GM12875 (cell line): ENCODE data around the gene MTCH1.

Experiments used
- H3K4me3 ChIP-seq: one replicate; pipeline ENCODE4 v1.5.1; 2011; ENCODE audit warnings: low read depth, low read length, control low read depth
- TF ChIP-seq, protein P1 (sequence below): IDR thresholded peaks from 2 replicates; pipeline ENCODE4 v1.5.1; 2011; ENCODE audit warnings: low read depth, mild to moderate bottlenecking, control low read depth, inconsistent platforms, low read length, moderate library complexity, borderline replicate concordance; ENCODE audit not compliant: insufficient read depth

The MTCH1 gene

GRCh38 chr6:36970892-36971842 is 14.8 kb downstream of the MTCH1 start:
- TF ChIP-seq, protein P1, sequence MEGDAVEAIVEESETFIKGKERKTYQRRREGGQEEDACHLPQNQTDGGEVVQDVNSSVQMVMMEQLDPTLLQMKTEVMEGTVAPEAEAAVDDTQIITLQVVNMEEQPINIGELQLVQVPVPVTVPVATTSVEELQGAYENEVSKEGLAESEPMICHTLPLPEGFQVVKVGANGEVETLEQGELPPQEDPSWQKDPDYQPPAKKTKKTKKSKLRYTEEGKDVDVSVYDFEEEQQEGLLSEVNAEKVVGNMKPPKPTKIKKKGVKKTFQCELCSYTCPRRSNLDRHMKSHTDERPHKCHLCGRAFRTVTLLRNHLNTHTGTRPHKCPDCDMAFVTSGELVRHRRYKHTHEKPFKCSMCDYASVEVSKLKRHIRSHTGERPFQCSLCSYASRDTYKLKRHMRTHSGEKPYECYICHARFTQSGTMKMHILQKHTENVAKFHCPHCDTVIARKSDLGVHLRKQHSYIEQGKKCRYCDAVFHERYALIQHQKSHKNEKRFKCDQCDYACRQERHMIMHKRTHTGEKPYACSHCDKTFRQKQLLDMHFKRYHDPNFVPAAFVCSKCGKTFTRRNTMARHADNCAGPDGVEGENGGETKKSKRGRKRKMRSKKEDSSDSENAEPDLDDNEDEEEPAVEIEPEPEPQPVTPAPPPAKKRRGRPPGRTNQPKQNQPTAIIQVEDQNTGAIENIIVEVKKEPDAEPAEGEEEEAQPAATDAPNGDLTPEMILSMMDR, result no peak
- no peak overlapping the region for H3K4me3 ChIP-seq

DNA sequence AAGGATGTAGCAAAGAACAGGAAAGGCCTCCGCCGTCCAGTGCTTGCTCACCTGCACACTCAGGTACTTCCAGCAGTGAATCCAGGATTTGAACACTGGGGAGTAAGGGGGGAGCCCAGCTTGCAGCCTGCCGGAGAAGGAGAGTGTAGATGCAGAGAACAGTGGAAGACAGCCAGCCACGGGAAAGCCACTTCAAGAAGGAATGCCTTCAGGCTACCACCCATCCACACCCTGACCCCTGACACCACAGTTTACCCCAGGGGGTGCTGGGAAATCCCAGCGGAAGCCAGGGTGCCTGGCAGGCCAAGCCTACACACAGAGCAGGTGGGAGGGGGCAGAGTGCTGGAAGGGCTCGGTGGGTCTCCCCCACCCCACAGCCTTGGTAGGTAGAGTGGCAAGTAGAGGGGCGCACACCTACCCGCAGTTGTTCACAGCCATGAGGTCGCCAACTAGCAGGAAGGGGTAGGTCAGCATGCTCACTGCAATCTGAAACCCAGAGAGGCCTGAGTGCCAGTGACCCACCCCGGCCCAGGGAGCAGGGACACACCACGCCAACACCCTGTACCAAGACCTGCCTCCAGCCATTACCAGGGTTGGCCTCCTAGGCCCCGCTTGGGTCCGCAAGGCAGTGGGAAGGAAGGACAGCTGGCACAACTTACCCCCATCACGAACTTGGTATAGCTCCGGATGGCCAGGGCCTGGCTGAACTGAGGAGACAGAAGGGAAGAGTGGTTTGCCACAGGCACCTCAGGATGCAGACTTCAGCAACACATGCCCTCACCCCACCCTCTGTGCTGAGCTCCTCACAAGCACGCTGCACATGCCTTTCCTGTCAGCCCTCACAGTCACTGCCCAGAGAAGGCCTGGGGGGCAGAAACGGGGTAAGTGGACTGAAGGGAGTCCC is 15.8 kb downstream of the MTCH1 start:
- TF ChIP-seq, protein P1, result no peak
- no peak overlapping the region for H3K4me3 ChIP-seq

DNA sequence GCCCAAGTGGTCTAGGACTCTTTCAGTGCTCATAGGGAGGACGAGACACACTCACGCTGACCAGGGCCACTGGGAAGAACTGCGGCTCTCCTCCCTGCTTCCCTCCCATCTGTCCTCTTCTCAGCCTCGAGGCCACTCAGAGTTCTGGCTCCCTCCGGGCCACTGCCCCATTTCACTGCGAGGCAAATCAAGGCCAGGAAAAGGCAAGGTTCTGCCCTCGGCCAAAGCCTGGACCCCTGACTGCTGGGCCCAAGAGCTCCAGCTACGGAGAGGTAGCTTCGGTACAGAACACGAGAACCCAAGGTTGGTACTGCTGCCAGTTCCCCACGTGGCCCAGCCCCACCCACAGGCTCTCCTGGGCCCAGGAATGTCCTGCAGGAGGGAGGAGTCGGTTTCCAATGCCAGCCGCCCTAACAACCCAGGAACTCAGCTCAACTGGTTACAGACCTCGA is 16.7 kb downstream of the MTCH1 start:
- TF ChIP-seq, protein P1, result no peak
- H3K4me3 ChIP-seq, result no peak overlapping the region

GRCh38 chr6:36968266-36968977 is 17.6 kb downstream of the MTCH1 start:
- TF ChIP-seq, protein P1, result no peak

DNA sequence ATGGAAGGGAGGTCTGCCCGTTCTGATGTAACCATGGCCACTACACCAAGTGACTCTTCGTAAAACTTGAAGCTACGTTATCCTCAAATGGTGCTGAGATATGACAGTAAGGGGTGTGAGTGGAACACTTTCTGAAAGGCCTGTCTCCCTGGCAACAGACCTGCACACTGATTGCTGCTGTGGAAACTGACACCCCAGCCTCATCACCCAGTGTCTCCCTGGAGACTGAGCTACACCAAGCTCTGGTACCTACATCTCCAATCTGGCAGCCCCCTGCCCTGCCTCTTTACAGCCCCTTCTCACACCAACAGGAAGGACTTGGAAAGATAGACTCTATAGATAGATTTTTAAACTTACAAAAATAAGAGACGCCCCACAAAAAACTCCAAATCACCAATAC is 18.2 kb downstream of the MTCH1 start:
- TF ChIP-seq, protein P1, result no peak
- no peak overlapping the region for H3K4me3 ChIP-seq

More at GRCh38 chr6:36968266-36968977, 17.6 kb downstream of the MTCH1 start:
- no peak overlapping the region for H3K4me3 ChIP-seq

DNA sequence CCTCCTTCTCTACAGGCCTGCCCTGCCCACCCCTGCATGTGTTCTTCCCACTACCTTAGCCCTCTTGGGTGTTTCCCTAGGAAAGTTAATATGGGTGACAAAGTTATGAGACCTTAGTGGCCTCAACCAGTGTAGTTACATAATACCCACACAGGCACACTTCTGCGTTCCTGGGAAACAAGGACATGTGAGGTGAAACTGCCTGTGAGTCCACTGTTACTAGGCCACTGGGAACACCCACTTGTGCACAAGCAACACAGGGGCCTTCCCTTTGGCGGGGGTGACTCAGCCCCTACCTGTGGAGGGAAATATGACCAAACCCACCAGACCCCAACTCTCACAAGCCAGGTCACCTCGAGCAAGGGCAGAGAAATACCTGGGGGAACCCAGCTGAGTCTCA is 18.7 kb downstream of the MTCH1 start:
- TF ChIP-seq, protein P1, result no peak
- H3K4me3 ChIP-seq, result no peak overlapping the region
